Globus pallidus (tissue), 1 donor: Measurements from ENCODE around the gene TNNT1.
A peak's percentile ranks its signal among the peaks of the same experiment; 100 is the strongest.

Experiments used
- DNase-seq: peaks from one replicate; pipeline ENCODE4 v3.0.0-alpha.2; 2015; ENCODE audit warnings: low spot score

TNNT1 gene

GRCh38 chr19:55088543-55089341 lies 60.3 kb downstream of the TNNT1 start:
- DNase-seq = peak; percentile 32

- no peak for DNase-seq
These were observed 61.0 kb downstream of the TNNT1 start for GRCh38 chr19:55088021-55088451.

GRCh38 chr19:55087542-55087901 lies 61.5 kb downstream of the TNNT1 start:
- DNase-seq = no peak

GRCh38 chr19:55086730-55087541 lies 62.1 kb downstream of the TNNT1 start:
- peak; percentile 77 for DNase-seq

GRCh38 chr19:55085923-55086715 lies 62.9 kb downstream of the TNNT1 start:
- no peak for DNase-seq

GRCh38 chr19:55084416-55084815 lies 64.6 kb downstream of the TNNT1 start:
- no peak for DNase-seq

GRCh38 chr19:55083004-55083850 lies 65.8 kb downstream of the TNNT1 start:
- no peak for DNase-seq
